ENCODE measurements around the gene PRRT1.

- TF ChIP-seq CTCF (IDR thresholded peaks at IDR 0.05) (no peak), POLR2A (IDR thresholded peaks at IDR 0.05; ENCODE audit: low read depth) (no peak), POLR2AphosphoS5 (IDR thresholded peaks at IDR 0.05) (peak in 1 of 2 donors; percentile 42)
Observed at GRCh38 chr6:32192608-32193039, 40.9 kb upstream of the PRRT1 start, which contains the start of gene GPSM3.

Data from esophagus muscularis mucosa (tissue), 3 donors.